Stimulated activated CD4-positive, alpha-beta T cell treated with anti-CD3 and anti-CD28 coated beads, Interleukin-2, amount 100 ng/mL, for 24 hours (primary cell): ENCODE measurements around the gene CCR9.

Experiments
- DNase-seq, 2 donors: peaks; one replicate each; pipeline ENCODE4 v3.0.0-alpha.2; 2020

CCR9 gene

GRCh38 chr3:45909542-45909941 lies 23.2 kb downstream of the CCR9 start:
- no peak for DNase-seq

GRCh38 chr3:45910892-45911291 lies 24.5 kb downstream of the CCR9 start:
- no peak for DNase-seq

- no peak for DNase-seq
Observed at GRCh38 chr3:45911511-45912226, 25.3 kb downstream of the CCR9 start.

- no peak for DNase-seq
Observed at GRCh38 chr3:45912435-45912834, 26.1 kb downstream of the CCR9 start.

GRCh38 chr3:45914362-45915058 lies 28.2 kb downstream of the CCR9 start:
- no peak for DNase-seq

- DNase-seq, result no peak
Observed at GRCh38 chr3:45915059-45915439, 28.7 kb downstream of the CCR9 start.

- peak; percentile 82 for DNase-seq
Observed at GRCh38 chr3:45915518-45916231, 29.3 kb downstream of the CCR9 start.

- DNase-seq, result no peak
Observed at GRCh38 chr3:45917146-45917898, 31.0 kb downstream of the CCR9 start.

- no peak for DNase-seq
Observed at GRCh38 chr3:45921158-45922038, 35.1 kb downstream of the CCR9 start.

GRCh38 chr3:45922039-45922326 lies 35.6 kb downstream of the CCR9 start:
- no peak for DNase-seq

GRCh38 chr3:45922950-45923590 lies 36.7 kb downstream of the CCR9 start:
- DNase-seq, result no peak

GRCh38 chr3:45923755-45924154 lies 37.4 kb downstream of the CCR9 start:
- DNase-seq, result no peak

GRCh38 chr3:45927881-45928280 lies 41.5 kb downstream of the CCR9 start:
- no peak for DNase-seq

- peak; percentile 76 for DNase-seq
Observed at GRCh38 chr3:45929042-45929679, 42.8 kb downstream of the CCR9 start.

GRCh38 chr3:45931496-45931895 lies 45.2 kb downstream of the CCR9 start:
- DNase-seq, result no peak

- no peak for DNase-seq
Observed at GRCh38 chr3:45932112-45932511, 45.8 kb downstream of the CCR9 start.

GRCh38 chr3:45933591-45933990 lies 47.2 kb downstream of the CCR9 start:
- no peak for DNase-seq

- DNase-seq, result no peak
Observed at GRCh38 chr3:45936261-45936660, 49.9 kb downstream of the CCR9 start.

- DNase-seq, result no peak
Observed at GRCh38 chr3:45937206-45938042, 51.1 kb downstream of the CCR9 start.

- no peak for DNase-seq
Observed at GRCh38 chr3:45938043-45938435, 51.7 kb downstream of the CCR9 start.
